Globus pallidus (tissue), 1 donor: Measurements from ENCODE around the gene RSPRY1.
A peak's percentile ranks its signal among the peaks of the same experiment; 100 is the strongest.
"Not testable (repeated sequence)": the region's sequence is repeated elsewhere in the genome, so short reads cannot be mapped to it uniquely, and the experiment has no call there.

Experiments
- DNase-seq: peaks from one replicate; pipeline ENCODE4 v3.0.0-alpha.2; 2015; ENCODE audit warnings: low spot score

Gene RSPRY1

GRCh38 chr16:57186872-57187854 is 1.0 kb downstream of the RSPRY1 start:
- DNase-seq = peak; percentile 28

GRCh38 chr16:57187902-57188710 is 2.0 kb downstream of the RSPRY1 start:
- DNase-seq = not testable (repeated sequence)

- DNase-seq = no peak
Measured at GRCh38 chr16:57188711-57189002, 2.5 kb downstream of the RSPRY1 start.

- DNase-seq = not testable (repeated sequence)
Measured at GRCh38 chr16:57189527-57189926, 3.4 kb downstream of the RSPRY1 start.

- DNase-seq = no peak
Measured at GRCh38 chr16:57190136-57190535, 4.0 kb downstream of the RSPRY1 start.

GRCh38 chr16:57191056-57191571 is 5.0 kb downstream of the RSPRY1 start:
- no peak for DNase-seq

- no peak for DNase-seq
Measured at GRCh38 chr16:57192146-57192545, 6.0 kb downstream of the RSPRY1 start.

- DNase-seq = no peak
Measured at GRCh38 chr16:57192720-57193486, 6.8 kb downstream of the RSPRY1 start.

- DNase-seq = no peak
Measured at GRCh38 chr16:57194512-57194911, 8.4 kb downstream of the RSPRY1 start.

GRCh38 chr16:57196286-57196685 is 10.2 kb downstream of the RSPRY1 start:
- DNase-seq = peak; percentile 55

GRCh38 chr16:57196753-57197152 is 10.6 kb downstream of the RSPRY1 start:
- DNase-seq = no peak

- not testable (repeated sequence) for DNase-seq
Measured at GRCh38 chr16:57200321-57200720, 14.2 kb downstream of the RSPRY1 start.

- not testable (repeated sequence) for DNase-seq
Measured at GRCh38 chr16:57200926-57201325, 14.8 kb downstream of the RSPRY1 start.

- no peak for DNase-seq
Measured at GRCh38 chr16:57202095-57202886, 16.2 kb downstream of the RSPRY1 start.

- no peak for DNase-seq
Measured at GRCh38 chr16:57203451-57203850, 17.3 kb downstream of the RSPRY1 start.

GRCh38 chr16:57204675-57205074 is 18.5 kb downstream of the RSPRY1 start:
- no peak for DNase-seq

- DNase-seq = no peak
Measured at GRCh38 chr16:57208926-57209325, 22.8 kb downstream of the RSPRY1 start.

- DNase-seq = no peak
Measured at GRCh38 chr16:57209780-57210179, 23.7 kb downstream of the RSPRY1 start.

GRCh38 chr16:57213462-57213861 is 27.3 kb downstream of the RSPRY1 start:
- no peak for DNase-seq

GRCh38 chr16:57216968-57217367 is 30.8 kb downstream of the RSPRY1 start:
- no peak for DNase-seq

GRCh38 chr16:57223057-57223456 is 36.9 kb downstream of the RSPRY1 start:
- no peak for DNase-seq
